Activated CD8-positive, alpha-beta T cell treated with anti-CD3 and anti-CD28 coated beads for 36 hours (primary cell): Measurements from ENCODE around the gene WASF3. TPM values are rescaled to one million over a fixed set of nuclear protein-coding genes. Genes with fewer than 3 reads are reported as not detected.

Experiments used
- ATAC-seq: fragments of 200-7000 bp; cut with Tn5 transposase; one replicate; pipeline ENCODE4 v1.10.0; 2021; ENCODE audit warnings: mild to moderate bottlenecking, moderate library complexity
- CTCF ChIA-PET: fragments of 350-600 bp; sonication (Branson Sonifier 250); formaldehyde crosslinking; loops from one replicate; lab custom pipeline; 2021; ENCODE audit warnings: antibody characterized with exemption; lab: Charles Lee
- POLR2A ChIA-PET: fragments of 350-600 bp; sonication (Branson Sonifier 250); formaldehyde crosslinking; loops from one replicate; lab custom pipeline; 2021; ENCODE audit warnings: antibody characterized with exemption; lab: Charles Lee
- DNase-seq: peaks from one replicate; pipeline ENCODE4 v3.0.0-alpha.2; 2020
- H3K27ac Mint-ChIP-seq: one replicate; pipeline ENCODE4 v1.8.0; 2021; ENCODE audit warnings: mild to moderate bottlenecking, mixed read lengths
- H3K27me3 Mint-ChIP-seq: one replicate; pipeline ENCODE4 v1.8.0; 2021; ENCODE audit warnings: mixed read lengths
- H3K36me3 Mint-ChIP-seq: one replicate; pipeline ENCODE4 v1.8.0; 2021; ENCODE audit warnings: low read depth, mixed read lengths
- H3K4me1 Mint-ChIP-seq: one replicate; pipeline ENCODE4 v1.8.0; 2021; ENCODE audit warnings: low read depth, mixed read lengths
- H3K4me3 Mint-ChIP-seq: one replicate; pipeline ENCODE4 v1.8.0; 2021; ENCODE audit warnings: mild to moderate bottlenecking, moderate library complexity, mixed read lengths
- H3K9me3 Mint-ChIP-seq: one replicate; pipeline ENCODE4 v1.8.0; 2021; ENCODE audit warnings: mixed read lengths
- intact Hi-C: fragments of 100-400 bp; cut with micrococcal nuclease; formaldehyde crosslinking; loops from one replicate; pipeline ENCODE4 v1.10.0; 2022
- total RNA-seq, 2 experiments: library from RNA; stranded (reverse); gene quantifications; one replicate each; pipeline ENCODE4 v1.2.3, GENCODE V29; 2021
- TF ChIP-seq, protein P1 (sequence below): fragments of 200-600 bp; IDR thresholded peaks from one replicate; pipeline ENCODE4 v1.8.0; 2022; ENCODE audit warnings: antibody characterized with exemption, mild to moderate bottlenecking

WASF3 gene
- total RNA-seq, 2 experiments from 2014 or later, result 0.07 to 0.09 TPM

DNA sequence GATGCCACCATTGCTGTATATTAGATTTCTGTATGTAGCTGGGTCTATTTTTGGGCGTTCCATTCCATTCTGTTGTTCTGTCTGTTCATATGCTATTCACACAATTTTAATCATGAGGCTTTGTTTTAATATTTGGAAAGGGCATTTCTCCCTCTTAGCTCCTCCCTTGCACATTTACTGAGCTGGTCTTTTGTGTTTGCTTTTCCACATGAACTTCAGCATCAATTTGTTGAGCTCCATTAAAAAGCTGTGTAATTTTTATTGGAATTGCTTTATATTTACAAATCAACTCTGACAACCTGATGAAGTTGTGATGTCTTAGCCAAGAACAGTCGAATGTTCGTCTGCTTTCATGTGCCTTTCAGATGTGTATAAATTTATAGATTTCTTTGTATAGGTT lies 14.0 kb downstream of the WASF3 start:
- no peaks in the 10 kb centered on the region for H3K4me1 Mint-ChIP-seq
- H3K27me3 Mint-ChIP-seq, result peaks cover 18% of the 10 kb centered on the region
- H3K9me3 Mint-ChIP-seq, result no peaks in the 10 kb centered on the region
- TF ChIP-seq, protein P1, sequence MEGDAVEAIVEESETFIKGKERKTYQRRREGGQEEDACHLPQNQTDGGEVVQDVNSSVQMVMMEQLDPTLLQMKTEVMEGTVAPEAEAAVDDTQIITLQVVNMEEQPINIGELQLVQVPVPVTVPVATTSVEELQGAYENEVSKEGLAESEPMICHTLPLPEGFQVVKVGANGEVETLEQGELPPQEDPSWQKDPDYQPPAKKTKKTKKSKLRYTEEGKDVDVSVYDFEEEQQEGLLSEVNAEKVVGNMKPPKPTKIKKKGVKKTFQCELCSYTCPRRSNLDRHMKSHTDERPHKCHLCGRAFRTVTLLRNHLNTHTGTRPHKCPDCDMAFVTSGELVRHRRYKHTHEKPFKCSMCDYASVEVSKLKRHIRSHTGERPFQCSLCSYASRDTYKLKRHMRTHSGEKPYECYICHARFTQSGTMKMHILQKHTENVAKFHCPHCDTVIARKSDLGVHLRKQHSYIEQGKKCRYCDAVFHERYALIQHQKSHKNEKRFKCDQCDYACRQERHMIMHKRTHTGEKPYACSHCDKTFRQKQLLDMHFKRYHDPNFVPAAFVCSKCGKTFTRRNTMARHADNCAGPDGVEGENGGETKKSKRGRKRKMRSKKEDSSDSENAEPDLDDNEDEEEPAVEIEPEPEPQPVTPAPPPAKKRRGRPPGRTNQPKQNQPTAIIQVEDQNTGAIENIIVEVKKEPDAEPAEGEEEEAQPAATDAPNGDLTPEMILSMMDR, result no peak
- ATAC-seq (no peak), DNase-seq (no peak)
- intact Hi-C loops, result no loop called here
- CTCF ChIA-PET, result interaction anchor here (1.3 kb wide), 1 partner anchor 387 kb away, joined by 4 read pairs; no protein-coding TSS in a partner anchor
- POLR2A ChIA-PET, result no interaction called here
- no peaks in the 10 kb centered on the region for H3K36me3 Mint-ChIP-seq
- no peak overlapping the region for H3K4me3 Mint-ChIP-seq
- no peak overlapping the region for H3K27ac Mint-ChIP-seq

DNA sequence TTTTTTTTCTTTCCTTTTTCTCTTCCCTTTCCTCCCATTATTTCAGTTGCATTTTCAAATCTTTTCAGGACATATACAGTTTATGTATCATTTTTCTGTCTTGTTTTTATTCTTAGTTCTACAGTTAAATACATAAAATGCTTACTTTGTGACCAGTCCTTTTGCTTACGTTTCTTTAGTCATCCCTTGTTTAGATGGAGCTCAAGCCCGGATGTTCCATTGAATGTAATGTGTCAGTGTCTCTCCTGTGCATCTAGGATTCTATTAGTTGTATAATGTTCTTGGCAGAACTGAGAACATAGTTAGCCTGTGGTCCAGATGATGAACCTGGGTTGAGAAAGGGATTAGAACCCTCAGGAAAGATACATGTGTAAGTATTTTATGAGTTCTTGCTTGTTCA lies 17.8 kb downstream of the WASF3 start:
- ChIA-PET CTCF (no interaction called here), POLR2A (no interaction called here)

DNA sequence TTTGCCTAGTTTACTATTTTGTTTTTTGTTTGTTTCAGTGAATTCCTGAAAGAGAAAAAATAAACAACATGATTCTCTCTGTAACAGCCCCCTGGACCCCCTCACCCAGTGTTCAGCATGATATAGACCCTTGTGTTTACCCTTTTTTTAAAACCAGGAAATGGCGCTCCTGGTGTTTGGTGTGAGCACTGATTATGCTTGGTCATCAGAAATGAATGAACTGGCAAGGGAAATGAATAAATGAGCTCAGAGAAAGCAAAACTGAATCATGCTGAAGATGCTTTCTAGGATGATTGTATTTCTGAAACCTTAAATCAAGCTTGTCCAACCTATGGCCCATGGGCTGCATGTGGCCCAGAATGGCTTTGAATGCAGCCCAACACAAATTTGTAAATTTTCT lies 22.1 kb downstream of the WASF3 start:
- intact Hi-C loops, result no loop called here
- ChIA-PET CTCF (no interaction called here), POLR2A (no interaction called here)
- no peak for ATAC-seq
- H3K4me1 Mint-ChIP-seq, result no peaks in the 10 kb centered on the region
- H3K4me3 Mint-ChIP-seq, result no peak overlapping the region
- H3K36me3 Mint-ChIP-seq, result no peaks in the 10 kb centered on the region
- peaks cover 4% of the 10 kb centered on the region for H3K9me3 Mint-ChIP-seq
- peaks cover 12% of the 10 kb centered on the region for H3K27me3 Mint-ChIP-seq
- H3K27ac Mint-ChIP-seq, result no peak overlapping the region
- no peak for DNase-seq
- TF ChIP-seq, protein P1, result no peak

More for the DNA sequence above, 17.8 kb downstream of the WASF3 start:
- Mint-ChIP-seq H3K27me3 (peaks cover 8% of the 10 kb centered on the region), H3K4me1 (no peaks in the 10 kb centered on the region), H3K27ac (no peak overlapping the region), H3K36me3 (no peaks in the 10 kb centered on the region), H3K9me3 (peaks cover 4% of the 10 kb centered on the region), H3K4me3 (no peak overlapping the region)
- DNase-seq (no peak), ATAC-seq (no peak)
- TF ChIP-seq, protein P1, result no peak
- intact Hi-C loops, result no loop called here

DNA sequence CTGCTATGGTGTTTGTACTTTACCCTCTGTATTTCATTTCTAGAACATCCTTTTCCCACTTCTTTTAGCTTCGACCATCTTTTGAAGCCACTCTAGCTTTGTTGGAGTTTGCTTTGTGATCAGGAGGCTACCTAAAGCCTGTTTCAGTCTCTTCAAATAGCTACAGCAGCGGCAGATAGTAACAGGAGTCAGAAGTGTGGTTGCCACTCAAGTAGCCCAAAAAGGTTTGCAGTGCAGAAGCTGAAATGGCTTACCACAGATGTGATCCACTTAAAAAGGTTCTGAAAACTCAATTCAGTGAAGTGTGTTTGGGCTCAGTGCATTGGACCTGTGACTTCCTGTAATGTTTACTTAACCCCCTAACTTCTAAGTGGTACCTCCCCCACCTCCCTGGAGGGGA lies 26.2 kb downstream of the WASF3 start:
- Mint-ChIP-seq H3K9me3 (peaks cover under 1% of the 10 kb centered on the region), H3K4me1 (no peaks in the 10 kb centered on the region), H3K27me3 (peaks cover 11% of the 10 kb centered on the region), H3K36me3 (no peaks in the 10 kb centered on the region), H3K27ac (no peak overlapping the region), H3K4me3 (no peak overlapping the region)
- CTCF ChIA-PET, result interaction anchor here (1.0 kb wide), 1 partner anchor 8 kb away, joined by 3 read pairs; no protein-coding TSS in a partner anchor
- no peak for ATAC-seq
- POLR2A ChIA-PET, result no interaction called here
- DNase-seq, result no peak
- intact Hi-C loops, result no loop called here
- TF ChIP-seq, protein P1, result no peak

DNA sequence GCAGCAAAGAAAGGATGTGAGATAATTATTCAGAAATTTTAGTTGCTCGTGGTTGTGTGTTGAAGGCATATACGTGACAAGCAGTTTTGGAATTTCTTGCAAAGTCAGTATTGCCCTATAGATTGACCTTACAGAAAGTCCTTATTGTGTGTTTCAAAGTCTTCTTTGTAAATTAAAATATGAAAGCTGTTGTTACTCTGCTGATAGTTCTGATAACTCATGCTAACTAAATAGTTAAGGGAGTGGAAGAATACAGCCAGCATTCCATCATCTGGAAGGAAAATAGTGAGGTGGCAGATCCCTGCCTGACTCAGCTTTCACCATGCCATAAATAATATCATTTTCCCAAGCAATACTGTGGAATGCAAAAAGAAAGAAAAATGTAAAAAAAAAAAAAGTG lies 27.2 kb downstream of the WASF3 start:
- no peak for ATAC-seq
- Mint-ChIP-seq H3K27me3 (peaks cover 15% of the 10 kb centered on the region), H3K36me3 (no peaks in the 10 kb centered on the region), H3K4me3 (no peak overlapping the region), H3K27ac (no peak overlapping the region), H3K4me1 (no peaks in the 10 kb centered on the region), H3K9me3 (no peaks in the 10 kb centered on the region)
- POLR2A ChIA-PET, result no interaction called here
- CTCF ChIA-PET, result no interaction called here
- intact Hi-C loops, result no loop called here
- DNase-seq, result no peak
- TF ChIP-seq, protein P1, result no peak
